Fibroblast of upper back skin (primary cell): ENCODE measurements around the gene CFAP299.
"Not testable (repeated sequence)": the region's sequence is repeated elsewhere in the genome, so short reads cannot be mapped to it uniquely, and the experiment has no call there.

Experiments
- DNase-seq: peaks from one replicate; pipeline ENCODE4 v3.0.0-alpha.2; 2013

CFAP299 gene

DNA sequence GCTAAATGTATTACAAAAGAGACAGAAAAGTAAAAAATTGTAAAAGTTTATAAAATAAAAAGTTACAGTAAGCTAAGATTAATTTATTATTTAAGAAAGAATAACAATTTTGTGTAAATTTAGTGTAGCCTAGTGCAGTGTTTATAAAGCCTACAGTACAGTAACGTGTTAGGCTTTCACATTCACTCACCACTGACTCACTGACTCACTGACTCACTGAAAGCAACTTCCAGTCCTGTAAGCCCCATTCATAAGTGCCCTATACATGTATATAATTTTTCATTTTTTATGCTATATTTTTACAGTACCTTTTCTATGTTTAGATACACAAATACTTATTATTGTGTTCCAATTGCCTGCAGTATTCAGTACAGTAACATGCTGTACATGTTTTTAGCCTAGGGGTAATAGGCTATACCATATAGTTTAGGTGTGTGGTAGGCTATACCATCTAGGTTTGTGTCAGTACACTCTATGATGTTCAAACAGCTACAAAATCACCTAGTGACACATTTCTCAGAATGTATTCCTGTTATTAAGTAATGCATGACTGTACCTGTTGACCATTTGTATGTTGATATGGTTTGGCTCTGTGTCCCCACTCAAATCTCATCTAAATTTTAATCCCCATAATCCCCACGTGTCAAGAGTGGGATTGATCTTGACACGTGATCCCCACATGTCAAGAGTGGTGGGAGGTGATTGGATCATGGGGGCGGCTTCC lies 57.9 kb downstream of the CFAP299 start:
- DNase-seq = peak; percentile 66

DNA sequence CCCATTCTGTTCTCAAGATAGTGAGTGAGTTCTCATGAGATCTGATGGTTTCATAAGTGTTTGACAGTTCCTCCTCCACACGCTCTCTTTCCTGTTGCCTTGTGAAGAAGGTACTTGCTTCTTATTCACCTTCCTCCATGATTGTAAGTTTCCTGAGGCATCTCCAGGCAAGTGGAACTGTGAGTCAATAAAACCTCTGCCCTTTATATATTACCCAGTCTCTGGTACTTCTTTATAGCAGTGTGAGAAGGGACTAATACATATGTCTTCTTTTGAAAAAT lies 58.4 kb downstream of the CFAP299 start:
- no peak for DNase-seq

DNA sequence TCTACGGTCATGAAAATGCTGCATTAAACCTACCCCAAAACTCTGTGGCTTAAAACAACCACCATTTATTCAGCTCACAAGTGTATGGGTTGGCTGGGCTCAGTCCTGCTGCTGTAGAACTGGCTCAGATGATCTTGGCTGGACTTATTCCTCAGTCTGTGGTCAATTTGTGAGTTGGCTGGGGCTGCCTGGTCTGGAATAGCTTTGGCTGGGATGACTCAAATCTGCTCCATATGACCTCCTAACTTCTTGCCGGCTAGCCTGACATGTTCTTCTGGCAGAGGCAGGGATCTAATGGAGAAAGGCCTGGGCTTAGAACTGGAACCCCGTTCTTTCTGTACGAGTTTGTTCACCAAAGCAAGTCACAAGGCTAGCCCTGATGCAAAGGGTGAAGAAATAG lies 71.7 kb downstream of the CFAP299 start:
- DNase-seq = peak; percentile 75

DNA sequence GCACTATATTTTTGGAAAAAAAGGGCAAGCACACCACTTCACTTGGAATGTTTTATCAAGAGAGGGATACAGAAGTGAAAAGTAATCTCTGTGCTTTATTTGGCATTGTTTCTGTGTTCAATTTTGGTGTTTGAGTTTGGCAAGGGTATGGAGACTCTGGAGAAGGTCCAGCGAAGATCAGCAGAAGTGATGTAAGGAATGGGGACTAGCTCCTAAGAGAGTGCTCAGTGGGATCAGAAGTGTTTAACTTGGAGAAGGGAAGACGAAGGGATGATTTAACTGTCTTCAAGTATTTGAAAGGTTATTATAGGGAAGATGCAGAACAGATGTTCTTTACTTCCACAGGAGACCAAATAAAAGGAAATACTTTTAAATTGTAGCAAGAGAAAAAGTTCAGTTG lies 74.3 kb downstream of the CFAP299 start:
- DNase-seq = peak; percentile 46

GRCh38 chr4:80412322-80412721 lies 76.8 kb downstream of the CFAP299 start:
- DNase-seq = peak; percentile 11

DNA sequence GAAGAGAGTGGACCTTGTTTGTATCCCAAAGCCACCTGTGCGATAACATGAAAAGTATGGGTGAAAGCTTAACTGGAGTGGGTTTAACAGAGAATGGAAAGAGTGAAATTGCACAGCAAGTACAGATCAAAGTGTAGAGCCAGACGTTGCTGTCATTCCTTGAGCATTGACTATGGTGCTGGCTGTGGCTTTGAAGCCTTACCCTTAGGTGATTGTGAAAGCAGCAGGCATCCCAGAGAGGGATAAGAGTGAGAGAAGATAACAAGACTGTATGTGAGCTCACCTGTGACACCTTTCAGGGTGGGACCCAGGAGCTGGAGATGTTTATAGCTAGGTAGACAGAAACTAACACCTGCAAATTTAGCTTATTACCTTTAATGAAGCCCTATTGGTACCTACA lies 77.6 kb downstream of the CFAP299 start:
- no peak for DNase-seq

GRCh38 chr4:80417019-80417418 lies 81.5 kb downstream of the CFAP299 start:
- DNase-seq = no peak

DNA sequence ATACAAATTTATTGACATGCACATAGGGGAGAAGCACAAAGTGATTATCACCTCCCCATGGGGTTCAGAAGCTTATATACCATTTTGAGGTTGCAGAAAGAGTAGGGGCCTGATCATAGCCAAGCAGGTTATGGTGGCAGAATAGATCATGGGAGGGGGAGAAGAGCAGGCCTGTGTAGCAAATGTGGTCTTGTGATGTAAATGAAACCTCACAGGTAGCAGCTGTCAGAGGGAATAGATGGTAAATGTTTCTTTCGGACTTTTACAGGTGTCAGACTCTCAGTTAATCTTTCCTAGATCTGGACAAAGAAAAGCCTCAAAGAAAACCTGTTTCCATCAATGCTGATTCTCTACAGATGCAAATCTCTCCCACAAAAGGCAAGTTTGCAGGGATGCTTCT lies 84.4 kb downstream of the CFAP299 start:
- DNase-seq = no peak

DNA sequence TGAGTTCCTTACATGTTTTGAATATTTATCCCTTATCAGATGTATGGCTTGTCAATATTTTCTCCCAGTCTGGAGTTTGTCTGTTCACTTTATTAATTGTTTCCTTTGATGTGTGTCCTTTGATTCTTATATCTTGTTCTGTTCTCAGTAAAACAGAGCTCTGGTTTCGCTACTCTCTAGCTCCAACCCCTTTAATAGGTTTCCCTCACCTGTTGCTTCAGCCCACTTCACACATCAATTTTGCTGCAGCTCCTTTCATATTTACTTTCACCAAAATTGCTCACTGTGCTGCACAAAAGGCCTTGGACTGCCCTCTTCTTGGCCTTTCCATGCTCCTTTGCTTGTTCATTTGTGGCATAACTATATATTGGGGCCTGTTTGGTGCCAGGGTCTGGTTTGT lies 85.1 kb downstream of the CFAP299 start:
- no peak for DNase-seq

DNA sequence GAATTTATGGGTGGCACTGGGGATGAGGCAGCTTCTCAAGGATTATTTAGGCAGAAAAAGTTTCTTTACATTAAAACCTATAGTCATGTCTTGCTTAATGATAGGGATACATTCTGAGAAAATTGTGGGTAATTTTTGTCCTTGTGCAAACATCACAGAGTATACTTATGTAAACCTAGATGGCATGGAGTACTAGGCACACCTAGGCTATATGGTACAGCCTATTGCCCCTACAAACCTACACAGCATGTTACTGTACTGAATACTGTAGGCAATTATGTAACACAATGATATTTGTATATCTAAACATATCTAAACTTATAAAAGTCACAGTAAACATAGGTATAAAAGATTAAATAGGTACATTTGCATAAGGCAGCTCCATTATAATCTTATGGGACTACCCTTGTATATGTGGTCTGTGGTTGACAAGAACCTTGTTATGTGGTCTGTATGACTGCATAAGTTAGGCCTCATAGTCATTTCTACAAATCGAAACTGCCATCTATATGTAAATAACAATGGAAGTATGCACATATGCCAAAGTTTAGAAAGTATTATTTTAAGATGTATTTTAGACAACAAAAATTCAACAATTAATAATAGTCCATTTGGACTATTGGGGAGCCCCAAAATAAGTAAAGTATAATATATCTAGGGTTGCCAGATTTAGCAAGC lies 87.3 kb downstream of the CFAP299 start:
- DNase-seq = no peak

DNA sequence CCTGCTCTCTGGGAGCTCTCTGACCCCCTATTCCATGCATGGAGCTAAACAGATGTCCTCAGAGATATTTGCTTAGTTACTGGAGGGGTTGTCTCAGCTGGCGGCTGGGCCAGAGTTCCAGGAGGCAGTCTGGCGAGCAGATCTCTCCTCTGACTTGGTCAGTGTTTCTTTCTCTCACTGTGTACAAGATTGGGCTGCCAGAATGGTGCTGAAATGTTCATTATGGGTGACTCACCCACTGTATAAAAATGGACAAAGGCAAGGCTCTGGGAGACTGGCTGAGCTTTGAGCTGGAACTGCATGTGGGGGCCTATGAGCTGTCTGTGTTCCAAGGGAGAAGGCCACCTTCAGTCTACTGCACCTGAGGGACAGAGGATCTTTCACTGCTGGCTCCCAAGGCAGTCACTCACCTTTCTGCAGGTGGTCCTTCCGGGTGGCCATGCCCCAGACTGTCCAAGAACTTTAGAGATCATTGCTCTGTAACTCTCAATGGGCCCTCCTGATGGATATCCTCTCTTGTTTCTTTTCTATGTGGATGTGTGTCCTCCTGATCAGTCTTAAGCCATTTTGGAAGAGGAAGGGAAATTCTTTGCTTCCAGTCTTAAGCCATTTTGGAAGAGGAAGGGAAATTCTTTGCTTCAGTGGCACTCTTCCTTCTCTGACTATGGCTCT lies 88.2 kb downstream of the CFAP299 start:
- DNase-seq = peak; percentile 12

DNA sequence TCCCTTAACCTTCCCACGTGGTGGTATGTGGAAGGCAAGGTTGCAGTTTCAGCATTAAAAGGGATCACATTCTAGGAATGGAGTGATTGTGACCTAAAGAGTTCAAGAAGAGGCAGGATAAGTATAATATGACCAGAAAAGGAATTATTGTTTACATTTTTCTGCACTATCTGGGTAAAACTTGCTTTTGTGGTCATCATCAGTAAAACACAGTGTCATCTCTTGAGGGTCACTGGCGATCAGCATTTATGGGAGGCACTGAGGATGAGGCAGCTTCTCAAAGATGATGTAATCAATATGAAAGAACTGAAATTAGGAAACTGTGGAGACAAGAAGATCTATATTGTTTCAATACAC lies 88.7 kb downstream of the CFAP299 start:
- DNase-seq = no peak

GRCh38 chr4:80425124-80426100 lies 89.9 kb downstream of the CFAP299 start:
- no peak for DNase-seq

DNA sequence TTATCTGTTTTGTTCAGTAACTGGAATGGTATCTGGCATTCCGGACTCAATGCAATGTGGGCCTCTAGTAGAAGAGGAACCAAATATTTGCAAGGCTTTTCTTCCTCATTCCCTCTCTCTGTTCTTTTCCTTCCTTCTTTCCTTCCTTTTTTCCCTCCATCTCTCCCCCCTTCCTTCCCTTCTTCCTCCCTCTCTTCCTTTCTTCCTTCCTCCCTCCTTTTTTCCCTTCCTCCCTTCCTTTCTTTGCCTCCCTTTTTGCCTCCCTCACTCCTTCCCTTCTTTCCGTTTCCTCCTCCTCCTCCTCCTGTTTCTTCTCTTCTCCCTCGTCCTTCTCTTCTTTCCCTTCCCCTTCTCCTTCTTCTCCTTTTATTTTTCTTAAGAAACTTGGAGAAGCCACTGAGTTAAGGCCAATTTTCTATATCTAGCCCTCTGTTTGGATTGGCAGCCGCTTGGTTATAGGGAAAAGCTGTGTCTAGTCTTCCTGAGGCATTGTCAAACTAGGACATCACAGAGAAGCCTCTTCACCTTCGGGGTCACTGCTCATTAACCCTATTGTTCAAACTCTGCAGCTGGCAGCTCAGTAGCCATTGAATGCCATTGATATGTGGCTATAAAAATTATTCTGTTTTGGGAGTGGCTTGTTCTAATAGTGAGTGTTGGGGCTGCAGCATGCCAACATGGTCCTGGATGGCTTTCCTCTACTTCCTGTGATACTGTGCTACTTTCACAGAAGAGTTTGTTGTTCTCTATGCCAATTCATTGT lies 95.9 kb downstream of the CFAP299 start:
- no peak for DNase-seq

- peak; percentile 54 for DNase-seq
Observed at GRCh38 chr4:80434238-80434637, 98.7 kb downstream of the CFAP299 start.

DNA sequence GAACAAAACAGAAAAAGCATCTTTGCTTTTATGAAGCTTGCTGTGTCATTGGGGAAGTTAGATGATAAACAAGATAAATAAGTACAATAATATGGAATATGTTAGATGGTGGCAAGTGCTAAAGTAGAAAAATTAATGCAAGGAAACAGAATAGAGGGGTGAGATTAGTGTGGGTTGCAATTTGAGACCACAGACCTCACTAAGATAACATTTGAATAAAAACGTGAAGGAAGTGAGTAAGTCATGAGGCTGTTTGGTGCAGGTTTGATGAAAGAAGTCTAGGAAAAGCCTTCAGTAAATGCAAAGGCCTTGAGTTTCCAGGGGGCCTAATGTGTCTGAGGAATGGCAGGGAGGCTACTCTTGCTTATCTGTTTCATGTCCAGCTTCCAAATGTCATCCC lies 102.5 kb downstream of the CFAP299 start:
- DNase-seq = no peak

GRCh38 chr4:80439294-80440061 lies 103.9 kb downstream of the CFAP299 start:
- not testable (repeated sequence) for DNase-seq

DNA sequence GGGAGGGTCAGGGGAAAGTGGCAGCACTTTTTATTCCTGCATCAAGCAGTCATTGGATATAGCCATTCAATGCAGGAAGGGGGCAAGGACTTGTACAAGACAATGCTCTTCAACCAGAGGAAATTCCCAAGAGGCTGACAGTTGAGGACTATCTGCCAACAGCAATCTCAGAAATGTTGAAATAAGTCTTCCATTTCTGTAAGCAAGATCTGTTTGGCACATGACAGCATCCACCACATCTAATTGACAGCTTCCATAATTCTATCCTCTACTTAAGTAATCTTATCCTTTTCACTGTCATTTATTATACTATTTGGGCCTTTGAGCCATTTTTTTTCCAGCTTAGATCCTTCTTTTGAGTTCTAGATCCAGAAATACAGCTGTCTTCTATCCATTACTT lies 110.7 kb downstream of the CFAP299 start:
- DNase-seq = peak; percentile 50

- peak; percentile 75 for DNase-seq
Observed at GRCh38 chr4:80446664-80447063, 111.1 kb downstream of the CFAP299 start.

DNA sequence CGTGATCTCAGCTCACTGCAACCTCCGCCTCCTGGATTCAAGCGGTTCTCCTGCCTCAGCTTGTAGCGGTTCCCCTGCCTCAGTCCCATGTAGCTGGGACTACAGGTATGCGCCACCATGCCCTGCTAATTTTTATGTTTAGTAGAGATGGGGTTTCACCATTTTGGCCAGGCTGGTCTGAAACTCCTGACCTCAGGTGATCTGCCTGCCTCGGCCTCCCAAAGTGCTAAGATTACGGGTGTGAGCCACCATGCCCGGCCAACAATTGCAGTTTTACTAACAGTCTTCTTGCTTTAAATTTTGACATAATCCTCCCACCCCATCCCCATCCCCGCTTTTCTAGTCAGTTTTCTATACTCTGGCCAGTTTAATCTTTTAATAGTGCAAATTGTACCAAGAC lies 112.0 kb downstream of the CFAP299 start:
- DNase-seq = no peak

GRCh38 chr4:80448056-80448455 lies 112.5 kb downstream of the CFAP299 start:
- peak; percentile 25 for DNase-seq

DNA sequence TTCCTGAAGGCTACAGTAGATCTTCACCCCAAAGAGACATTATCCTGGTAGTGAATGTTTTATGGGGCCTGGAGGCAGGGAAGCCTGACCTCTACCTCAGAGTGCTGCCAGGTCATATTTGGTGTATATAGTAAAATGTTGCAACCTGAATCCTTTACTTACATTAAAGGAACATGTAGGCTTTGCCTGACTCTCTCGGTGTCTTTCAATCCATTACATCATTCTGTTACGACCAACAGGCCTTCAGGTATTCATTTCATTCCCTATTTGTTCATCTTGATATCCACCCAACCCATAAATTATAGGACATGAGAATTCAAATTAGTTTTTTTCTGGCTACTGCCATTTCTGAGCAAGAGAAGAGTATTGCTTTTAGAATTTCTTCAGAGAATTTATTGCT lies 116.5 kb downstream of the CFAP299 start:
- peak; percentile 27 for DNase-seq
